ENCODE measurements around the gene SLC22A13. TPM values are rescaled to one million over a fixed set of nuclear protein-coding genes. Genes with fewer than 3 reads are reported as not detected.

The SLC22A13 gene
- total and polyA plus RNA-seq, 4 donors: 0.08 to 0.64 (median 0.20) TPM; not detected in 1

GRCh38 chr3:38325256-38325655 lies 59.6 kb downstream of the SLC22A13 start:
- Histone ChIP-seq H3K27ac (ENCODE audit: low read depth in 1 of 2, low read length in 1 of 2) (no peak overlapping the region), H3K27me3 (ENCODE audit: control insufficient read depth in 3 of 3, insufficient read depth in 3 of 3, low read length in 2 of 3) (no peaks in the 10 kb centered on the region), H3K36me3 (ENCODE audit: control insufficient read depth in 4 of 4, insufficient read depth in 4 of 4, low read length in 4 of 4) (no peaks in the 10 kb centered on the region), H3K4me3 (no peak overlapping the region), H3K4me1 (ENCODE audit: control insufficient read depth in 5 of 5, insufficient read depth in 5 of 5, low read length in 5 of 5) (no peaks in the 10 kb centered on the region), H3K9me3 (ENCODE audit: control insufficient read depth in 4 of 4, insufficient read depth in 3 of 4, low read length in 3 of 4) (peaks cover 0 to 2% (median 0%) of the 10 kb centered on the region in 4 donors), H3K9ac (ENCODE audit: insufficient read depth in 1 of 2, low read length in 2 of 2) (no peak overlapping the region)
- 74 to 90% methylated on average over 2 of the region's 2 CpGs for WGBS, 2 donors
- DNase-seq (no peak), ATAC-seq (ENCODE audit: insufficient read depth, low FRiP score) (no peak)
- TF ChIP-seq, protein P1, sequence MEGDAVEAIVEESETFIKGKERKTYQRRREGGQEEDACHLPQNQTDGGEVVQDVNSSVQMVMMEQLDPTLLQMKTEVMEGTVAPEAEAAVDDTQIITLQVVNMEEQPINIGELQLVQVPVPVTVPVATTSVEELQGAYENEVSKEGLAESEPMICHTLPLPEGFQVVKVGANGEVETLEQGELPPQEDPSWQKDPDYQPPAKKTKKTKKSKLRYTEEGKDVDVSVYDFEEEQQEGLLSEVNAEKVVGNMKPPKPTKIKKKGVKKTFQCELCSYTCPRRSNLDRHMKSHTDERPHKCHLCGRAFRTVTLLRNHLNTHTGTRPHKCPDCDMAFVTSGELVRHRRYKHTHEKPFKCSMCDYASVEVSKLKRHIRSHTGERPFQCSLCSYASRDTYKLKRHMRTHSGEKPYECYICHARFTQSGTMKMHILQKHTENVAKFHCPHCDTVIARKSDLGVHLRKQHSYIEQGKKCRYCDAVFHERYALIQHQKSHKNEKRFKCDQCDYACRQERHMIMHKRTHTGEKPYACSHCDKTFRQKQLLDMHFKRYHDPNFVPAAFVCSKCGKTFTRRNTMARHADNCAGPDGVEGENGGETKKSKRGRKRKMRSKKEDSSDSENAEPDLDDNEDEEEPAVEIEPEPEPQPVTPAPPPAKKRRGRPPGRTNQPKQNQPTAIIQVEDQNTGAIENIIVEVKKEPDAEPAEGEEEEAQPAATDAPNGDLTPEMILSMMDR (IDR thresholded peaks at IDR 0.05; ENCODE audit: control extremely low read depth, extremely low read depth): no peak

DNA sequence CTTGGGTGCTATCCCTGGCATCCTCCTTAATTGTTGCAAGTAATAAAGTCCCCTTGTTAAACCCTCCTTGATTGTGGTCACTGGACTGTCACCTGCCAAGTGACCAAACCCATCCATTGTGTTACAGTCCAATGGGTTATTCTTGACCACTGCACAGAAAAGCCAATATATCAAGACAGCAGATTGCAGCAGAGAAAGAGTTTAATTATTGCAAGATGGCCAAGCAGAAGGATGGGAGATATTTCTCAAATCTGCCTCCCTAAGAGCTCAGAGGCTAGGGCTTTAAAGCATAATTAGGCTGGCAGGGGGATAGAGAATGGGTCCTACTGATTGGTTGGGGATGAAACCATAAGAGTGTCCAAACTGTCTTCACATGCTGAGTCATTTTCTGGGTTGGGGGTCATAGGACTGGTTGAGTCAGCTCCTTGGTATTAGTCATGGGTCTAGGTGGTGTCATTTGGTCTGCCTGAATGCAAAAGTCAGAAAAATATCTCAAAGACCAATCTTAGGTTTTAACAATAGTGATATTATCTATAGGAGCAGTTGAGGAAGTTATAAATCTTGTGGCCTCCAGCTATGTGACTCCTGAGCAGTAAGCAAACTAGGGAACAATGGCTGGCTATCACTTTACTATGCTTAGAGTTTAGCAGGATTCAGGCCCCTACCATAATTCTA lies 61.9 kb downstream of the SLC22A13 start:
- Histone ChIP-seq H3K27me3 (ENCODE audit: control insufficient read depth in 3 of 3, insufficient read depth in 3 of 3, low read length in 2 of 3) (no peaks in the 10 kb centered on the region), H3K4me3 (no peak overlapping the region), H3K9me3 (ENCODE audit: control insufficient read depth in 4 of 4, insufficient read depth in 3 of 4, low read length in 3 of 4) (peaks cover 0 to 2% (median 0%) of the 10 kb centered on the region in 4 donors), H3K9ac (ENCODE audit: insufficient read depth in 1 of 2, low read length in 2 of 2) (no peak overlapping the region), H3K36me3 (ENCODE audit: control insufficient read depth in 4 of 4, insufficient read depth in 4 of 4, low read length in 4 of 4) (no peaks in the 10 kb centered on the region), H3K27ac (ENCODE audit: low read depth in 1 of 2, low read length in 1 of 2) (no peak overlapping the region), H3K4me1 (ENCODE audit: control insufficient read depth in 5 of 5, insufficient read depth in 5 of 5, low read length in 5 of 5) (no peaks in the 10 kb centered on the region)
- TF ChIP-seq, protein P1 (IDR thresholded peaks at IDR 0.05; ENCODE audit: control extremely low read depth, extremely low read depth): no peak
- DNase-seq (no peak), ATAC-seq (ENCODE audit: insufficient read depth, low FRiP score) (no peak)

Small RNAs within 50 kb of the gene (small RNA-seq; reads per million reads assigned to genes)
- not detected for gene RNU6-235P (ENCODE audit: low replicate concordance)

Other genes starting within 250 kb of the SLC22A13 start
- gene PLCD1, start 236.2 kb upstream of the SLC22A13 start, total RNA-seq: 10 to 100 TPM; 21.0 to 55.3 TPM
- 10 to 100 TPM; 16.9 to 21.6 TPM for gene PLCD1, start 236.2 kb upstream of the SLC22A13 start, polyA plus RNA-seq
- 10 to 100 TPM; 10.3 to 28.8 TPM for gene DLEC1, start 226.6 kb upstream of the SLC22A13 start, total RNA-seq
- 1 to 10 TPM; 4.2 to 5.7 TPM for gene DLEC1, start 226.6 kb upstream of the SLC22A13 start, polyA plus RNA-seq
- 100 to 1,000 TPM in 1 of 2 donors, 10 to 100 TPM in 1; 50.1 to 112 TPM for gene ACAA1, start 128.7 kb upstream of the SLC22A13 start, total RNA-seq
- 10 to 100 TPM; 83.9 to 94.2 TPM for gene ACAA1, start 128.7 kb upstream of the SLC22A13 start, polyA plus RNA-seq
- gene MYD88, start 127.2 kb upstream of the SLC22A13 start, total RNA-seq: 10 to 100 TPM; 35.4 to 85.3 TPM
- 100 to 1,000 TPM in 1 of 2 donors, 10 to 100 TPM in 1; 32.5 to 145 TPM for gene MYD88, start 127.2 kb upstream of the SLC22A13 start, polyA plus RNA-seq
- 10 to 100 TPM; 28.8 to 38.9 TPM for gene OXSR1, start 100.3 kb upstream of the SLC22A13 start, total RNA-seq
- 10 to 100 TPM; 11.9 to 21.0 TPM for gene OXSR1, start 100.3 kb upstream of the SLC22A13 start, polyA plus RNA-seq
- not detected for gene SLC22A14, start 16.5 kb downstream of the SLC22A13 start, total RNA-seq
- under 1 TPM; 0.06 to 0.07 TPM for gene SLC22A14, start 16.5 kb downstream of the SLC22A13 start, polyA plus RNA-seq
- 1 to 10 TPM; 5.1 to 5.8 TPM for gene XYLB, start 81.0 kb downstream of the SLC22A13 start, total RNA-seq
- 1 to 10 TPM in 1 of 2 donors, under 1 TPM in 1; 0.89 to 1.3 TPM for gene XYLB, start 81.0 kb downstream of the SLC22A13 start, polyA plus RNA-seq
- 10 to 100 TPM in 1 of 2 donors, 1 to 10 TPM in 1; 5.9 to 16.0 TPM for gene ACVR2B, start 188.1 kb downstream of the SLC22A13 start, total RNA-seq
- gene ACVR2B, start 188.1 kb downstream of the SLC22A13 start, polyA plus RNA-seq: 1 to 10 TPM in 1 of 2 donors, under 1 TPM in 1; 0.80 to 1.2 TPM
- gene EXOG, start 230.5 kb downstream of the SLC22A13 start, total RNA-seq: 10 to 100 TPM; 14.0 to 16.5 TPM
- 1 to 10 TPM; 3.1 to 8.3 TPM for gene EXOG, start 230.5 kb downstream of the SLC22A13 start, polyA plus RNA-seq